Subcutaneous adipose tissue (tissue), 4 donors: ENCODE results near the gene PTPRN2. TPM values are rescaled to one million over a fixed set of nuclear protein-coding genes. Genes with fewer than 3 reads are reported as not detected.

Experiments used
- CTCF ChIP-seq: fragments of 450-650 bp; IDR thresholded peaks from one replicate; pipeline ENCODE4 v1.5.1; 2016; ENCODE audit warnings: low read depth, mild to moderate bottlenecking, control low read depth, antibody characterized with exemption, moderate library complexity
- total RNA-seq, 4 donors: library from RNA; depleted of rRNA; stranded (reverse); fragments of >200 nt; gene quantifications; one replicate each; pipeline ENCODE4 v1.1.0, GENCODE V29; 2016

Gene PTPRN2
- total RNA-seq, 4 donors from 2014 or later, result 2.0 to 4.6 (median 3.7) TPM

- TF ChIP-seq CTCF, result no peak
Observed at GRCh38 chr7:157693521-157694375, 893.9 kb downstream of the PTPRN2 start.

- no peak for TF ChIP-seq CTCF
Observed at GRCh38 chr7:157693071-157693520, 894.5 kb downstream of the PTPRN2 start.

GRCh38 chr7:157692460-157693011, 895.1 kb downstream of the PTPRN2 start:
- no peak for TF ChIP-seq CTCF

GRCh38 chr7:157691586-157692459, 895.8 kb downstream of the PTPRN2 start:
- no peak for TF ChIP-seq CTCF

GRCh38 chr7:157690833-157691585, 896.6 kb downstream of the PTPRN2 start:
- TF ChIP-seq CTCF, result no peak

- TF ChIP-seq CTCF, result no peak
Observed at GRCh38 chr7:157690058-157690832, 897.4 kb downstream of the PTPRN2 start.
